Vagina (tissue), 2 donors: Measurements from ENCODE around the gene OGDHL. TPM values are rescaled to one million over a fixed set of nuclear protein-coding genes. Genes with fewer than 3 reads are reported as not detected.

ENCODE experiments used
- DNase-seq, 2 donors: peaks; one replicate each; pipeline ENCODE4 v3.0.0-alpha.2; 2017; ENCODE audit errors: extremely low spot score in 2 of 2
- H3K27ac ChIP-seq: fragments of 200-600 bp; sonication (generic); one replicate; pipeline ENCODE4 v1.5.1; 2019
- H3K27me3 ChIP-seq: fragments of 200-600 bp; sonication (generic); one replicate; pipeline ENCODE4 v1.5.1; 2019
- H3K36me3 ChIP-seq, 2 donors: fragments of 200-600 bp; sonication (generic); one replicate each; pipeline ENCODE4 v1.5.1; 2017 to 2019
- H3K4me1 ChIP-seq: fragments of 200-600 bp; sonication (generic); one replicate; pipeline ENCODE4 v1.5.1; 2019
- H3K4me3 ChIP-seq, 2 donors: fragments of 200-600 bp; sonication (generic); 1 replicate in 1 of 2; 2 replicates in 1 of 2; pipeline ENCODE4 v1.5.1; 2016 to 2019
- H3K9me3 ChIP-seq: fragments of 200-600 bp; sonication (generic); one replicate; pipeline ENCODE4 v1.5.1; 2019
- POLR2A ChIP-seq, 2 donors: fragments of 450-650 bp; IDR thresholded peaks; one replicate each; pipeline ENCODE4 v1.6.1; 2017; ENCODE audit warnings: antibody characterized with exemption in 2 of 2, mild to moderate bottlenecking in 2 of 2, moderate library complexity in 2 of 2
- POLR2AphosphoS5 ChIP-seq, 2 donors: sonication (generic); formaldehyde crosslinking; IDR thresholded peaks; one replicate each; pipeline ENCODE4 v1.9.0; 2017; ENCODE audit warnings: antibody characterized with exemption in 2 of 2, mild to moderate bottlenecking in 2 of 2, low read depth in 1 of 2; ENCODE audit not compliant: insufficient read depth in 1 of 2
- intact Hi-C: fragments of 100-400 bp; cut with DNase I; formaldehyde crosslinking; loops from one replicate; pipeline ENCODE4 v1.15.1; 2023
- total RNA-seq: library from RNA; depleted of rRNA; stranded (reverse); fragments of >200 nt; gene quantifications from one replicate; pipeline ENCODE4 v1.2.3, GENCODE V29; 2016
- TF ChIP-seq, protein P1 (sequence below), 3 experiments: fragments of 450-650 bp in 2 of 3; fragments of 200-600 bp in 1 of 3; sonication (generic) in 1 of 3; IDR thresholded peaks; one replicate each; pipeline ENCODE4 v1.5.1; 2017 to 2019; ENCODE audit warnings: antibody characterized with exemption in 3 of 3, mild to moderate bottlenecking in 2 of 3, moderate library complexity in 2 of 3

OGDHL gene
- total RNA-seq, 1 donor from 2014 or later: 3.4 TPM

DNA sequence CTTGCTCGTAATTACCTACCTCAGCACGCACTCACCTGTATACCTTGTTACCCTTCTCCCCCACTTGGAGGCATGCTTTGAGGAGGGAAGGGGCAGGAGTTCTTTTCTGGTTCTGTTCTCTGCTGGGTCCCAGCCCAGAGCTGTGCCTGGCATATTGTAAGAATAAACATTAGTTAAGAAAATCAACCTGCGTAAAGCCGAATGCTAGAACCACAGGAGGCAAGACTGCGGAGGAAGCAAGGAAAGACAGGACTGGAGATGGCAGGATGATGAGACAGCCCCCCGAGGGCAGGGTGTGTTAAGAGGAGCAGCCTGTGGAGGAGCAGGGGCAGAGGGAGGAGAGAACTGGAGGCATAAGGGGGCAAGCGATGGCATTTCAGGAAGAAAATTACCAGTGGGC lies 73.2 kb downstream of the OGDHL start:
- Histone ChIP-seq H3K4me1 (no peaks in the 10 kb centered on the region), H3K27ac (no peak overlapping the region), H3K4me3 (no peak overlapping the region), H3K9me3 (no peaks in the 10 kb centered on the region), H3K27me3 (no peaks in the 10 kb centered on the region), H3K36me3 (no peaks in the 10 kb centered on the region)
- DNase-seq: peak in 1 of 2 donors; percentile 44
- intact Hi-C loops: no loop called here
- no peak for TF ChIP-seq POLR2AphosphoS5 (IDR thresholded peaks at IDR 0.05; ENCODE audit: insufficient read depth in 1 of 2, low read depth in 1 of 2)
- TF ChIP-seq, protein P1, sequence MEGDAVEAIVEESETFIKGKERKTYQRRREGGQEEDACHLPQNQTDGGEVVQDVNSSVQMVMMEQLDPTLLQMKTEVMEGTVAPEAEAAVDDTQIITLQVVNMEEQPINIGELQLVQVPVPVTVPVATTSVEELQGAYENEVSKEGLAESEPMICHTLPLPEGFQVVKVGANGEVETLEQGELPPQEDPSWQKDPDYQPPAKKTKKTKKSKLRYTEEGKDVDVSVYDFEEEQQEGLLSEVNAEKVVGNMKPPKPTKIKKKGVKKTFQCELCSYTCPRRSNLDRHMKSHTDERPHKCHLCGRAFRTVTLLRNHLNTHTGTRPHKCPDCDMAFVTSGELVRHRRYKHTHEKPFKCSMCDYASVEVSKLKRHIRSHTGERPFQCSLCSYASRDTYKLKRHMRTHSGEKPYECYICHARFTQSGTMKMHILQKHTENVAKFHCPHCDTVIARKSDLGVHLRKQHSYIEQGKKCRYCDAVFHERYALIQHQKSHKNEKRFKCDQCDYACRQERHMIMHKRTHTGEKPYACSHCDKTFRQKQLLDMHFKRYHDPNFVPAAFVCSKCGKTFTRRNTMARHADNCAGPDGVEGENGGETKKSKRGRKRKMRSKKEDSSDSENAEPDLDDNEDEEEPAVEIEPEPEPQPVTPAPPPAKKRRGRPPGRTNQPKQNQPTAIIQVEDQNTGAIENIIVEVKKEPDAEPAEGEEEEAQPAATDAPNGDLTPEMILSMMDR (IDR thresholded peaks at IDR 0.05): no peak
- TF ChIP-seq POLR2A (IDR thresholded peaks at IDR 0.05): no peak

DNA sequence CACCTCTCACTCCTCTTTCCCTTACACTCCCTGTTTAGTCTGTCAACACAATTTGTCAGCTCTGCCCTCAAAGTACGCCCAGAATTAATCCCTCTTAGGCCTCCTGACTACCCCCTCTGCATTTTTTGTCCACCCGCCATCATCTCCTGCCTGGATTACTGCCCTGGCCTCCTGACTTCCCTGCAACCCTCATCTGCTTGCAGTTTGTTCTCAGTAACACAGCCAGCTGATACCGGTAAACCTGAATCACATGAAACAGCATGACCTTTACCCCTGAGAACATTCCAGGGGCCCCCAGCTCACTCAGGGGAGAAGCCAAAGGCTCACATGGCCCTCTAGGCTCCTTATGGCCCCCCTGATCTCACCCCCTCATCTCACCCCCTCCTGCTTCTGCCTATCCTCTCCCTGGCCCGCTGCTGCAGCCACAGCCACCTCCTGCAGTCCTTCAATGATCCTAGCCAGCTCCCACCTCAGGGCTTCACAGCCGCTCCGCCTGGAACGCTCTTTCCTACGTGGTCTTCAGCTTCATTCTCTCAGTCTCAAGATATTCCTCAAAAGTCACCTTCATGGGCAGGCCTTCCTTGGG lies 73.8 kb downstream of the OGDHL start:
- Histone ChIP-seq H3K27ac (no peak overlapping the region), H3K4me1 (no peaks in the 10 kb centered on the region), H3K27me3 (no peaks in the 10 kb centered on the region), H3K9me3 (no peaks in the 10 kb centered on the region), H3K4me3 (no peak overlapping the region), H3K36me3 (no peaks in the 10 kb centered on the region)
- DNase-seq: peak; percentile 49 to 70
- no peak for TF ChIP-seq POLR2AphosphoS5 (IDR thresholded peaks at IDR 0.05; ENCODE audit: insufficient read depth in 1 of 2, low read depth in 1 of 2)
- TF ChIP-seq POLR2A (IDR thresholded peaks at IDR 0.05): no peak
- TF ChIP-seq, protein P1 (IDR thresholded peaks at IDR 0.05): no peak
- intact Hi-C loops: no loop called here

GRCh38 chr10:49686651-49687050 lies 75.5 kb downstream of the OGDHL start:
- no peak for DNase-seq
- Histone ChIP-seq H3K9me3 (no peaks in the 10 kb centered on the region), H3K27ac (no peak overlapping the region), H3K27me3 (no peaks in the 10 kb centered on the region), H3K36me3 (no peaks in the 10 kb centered on the region), H3K4me1 (no peaks in the 10 kb centered on the region), H3K4me3 (no peak overlapping the region)
- TF ChIP-seq POLR2AphosphoS5 (IDR thresholded peaks at IDR 0.05; ENCODE audit: insufficient read depth in 1 of 2, low read depth in 1 of 2): no peak
- TF ChIP-seq, protein P1 (IDR thresholded peaks at IDR 0.05): no peak
- TF ChIP-seq POLR2A (IDR thresholded peaks at IDR 0.05): no peak
- intact Hi-C loops: no loop called here

Other genes with a start within 250 kb of the OGDHL start
- gene ERCC6, start 223.2 kb downstream of the OGDHL start, total RNA-seq: 15.2 TPM
- 0.49 TPM for gene SLC18A3, start 152.0 kb downstream of the OGDHL start, total RNA-seq
- not detected for gene CHAT, start 148.3 kb downstream of the OGDHL start, total RNA-seq
- not detected for gene C10orf53, start 82.7 kb downstream of the OGDHL start, total RNA-seq
- gene PARG, start 179.7 kb upstream of the OGDHL start, total RNA-seq: 23.6 TPM
- 20.6 TPM for gene TIMM23B, start 179.7 kb upstream of the OGDHL start, total RNA-seq
- gene AGAP6, start 226.1 kb upstream of the OGDHL start, total RNA-seq: 12.0 TPM